Measurements from ENCODE around the gene DNAH14. TPM values are rescaled to one million over a fixed set of nuclear protein-coding genes. Genes with fewer than 3 reads are reported as not detected.

Gene DNAH14
- total and polyA plus RNA-seq, 12 donors, result 7.6 to 25.3 (median 16.5) TPM

GRCh38 chr1:225408249-225408648 is 478.8 kb downstream of the DNAH14 start:
- intact Hi-C loops (cut with DNase I), result no loop called here
- TF ChIP-seq CTCF (IDR thresholded peaks at IDR 0.05) (no peak), POLR2A (IDR thresholded peaks at IDR 0.05) (no peak)
- WGBS, 4 donors, result 87 to 95% (median 91%) methylated on average over 4 of the region's 4 CpGs

GRCh38 chr1:225409051-225409450 is 479.6 kb downstream of the DNAH14 start:
- Histone ChIP-seq H3K4me3 (no peak overlapping the region), H3K9me3 (replicated peaks in 1 of 3) (no peaks in the 10 kb centered on the region), H3K27ac (no peak overlapping the region), H3K4me1 (replicated peaks in 1 of 2) (no peaks in the 10 kb centered on the region), H3K27me3 (no peaks in the 10 kb centered on the region), H3K36me3 (replicated peaks in 1 of 2) (peaks cover 0 to 35% of the 10 kb centered on the region in 2 donors)
- 92 to 94% (median 93%) methylated on average over 8 of the region's 8 CpGs for WGBS, 4 donors
- no peak for DNase-seq
- TF ChIP-seq POLR2A (IDR thresholded peaks at IDR 0.05) (no peak), CTCF (IDR thresholded peaks at IDR 0.05) (no peak)
- intact Hi-C loops (cut with DNase I), result no loop called here

More at GRCh38 chr1:225408249-225408648, 478.8 kb downstream of the DNAH14 start:
- Histone ChIP-seq H3K27me3 (no peaks in the 10 kb centered on the region), H3K9me3 (replicated peaks in 1 of 3) (no peaks in the 10 kb centered on the region), H3K36me3 (replicated peaks in 1 of 2) (peaks cover 0 to 34% of the 10 kb centered on the region in 2 donors), H3K27ac (no peak overlapping the region), H3K4me3 (no peak overlapping the region), H3K4me1 (replicated peaks in 1 of 2) (no peaks in the 10 kb centered on the region)
- DNase-seq, result no peak

- Histone ChIP-seq H3K4me3 (no peak overlapping the region), H3K27ac (no peak overlapping the region), H3K9me3 (replicated peaks in 1 of 3) (no peaks in the 10 kb centered on the region), H3K36me3 (replicated peaks in 1 of 2) (peaks cover 0 to 36% of the 10 kb centered on the region in 2 donors), H3K27me3 (no peaks in the 10 kb centered on the region), H3K4me1 (replicated peaks in 1 of 2) (no peaks in the 10 kb centered on the region)
- TF ChIP-seq CTCF (IDR thresholded peaks at IDR 0.05) (no peak), POLR2A (IDR thresholded peaks at IDR 0.05) (no peak)
- WGBS, 4 donors, result 87 to 89% (median 88%) methylated on average over 6 of the region's 6 CpGs
- no peak for DNase-seq
- intact Hi-C loops (cut with DNase I), result no loop called here
Observed at GRCh38 chr1:225410036-225410435, 480.6 kb downstream of the DNAH14 start.

GRCh38 chr1:225412321-225412720 is 482.8 kb downstream of the DNAH14 start:
- no peak for DNase-seq
- TF ChIP-seq POLR2A (IDR thresholded peaks at IDR 0.05) (no peak), CTCF (IDR thresholded peaks at IDR 0.05) (no peak)
- WGBS, 4 donors, result 92 to 95% (median 94%) methylated on average over 10 of the region's 10 CpGs
- intact Hi-C loops (cut with DNase I), result no loop called here
- peaks cover 0 to 37% of the 10 kb centered on the region in 2 donors for H3K36me3 ChIP-seq (replicated peaks in 1 of 2)
- H3K27me3 ChIP-seq, result no peaks in the 10 kb centered on the region
- no peak overlapping the region for H3K27ac ChIP-seq
- H3K4me3 ChIP-seq, result no peak overlapping the region
- H3K9me3 ChIP-seq (replicated peaks in 1 of 3), result no peaks in the 10 kb centered on the region
- H3K4me1 ChIP-seq (replicated peaks in 1 of 2), result no peaks in the 10 kb centered on the region

Measured in adrenal gland (tissue), 12 donors.